KMS-11 (cell line): ENCODE results near the gene JMJD7.

Experiments used
- H2AFZ ChIP-seq: fragments of 200-600 bp; sonication (generic); 2 replicates; pipeline ENCODE4 v1.6.1; 2016; ENCODE audit warnings: antibody characterized with exemption, mixed run types, low read depth
- H3K27ac ChIP-seq: fragments of 200-600 bp; sonication (generic); 2 replicates; pipeline ENCODE4 v1.6.1; 2016; ENCODE audit warnings: mild to moderate bottlenecking, mixed run types
- H3K27me3 ChIP-seq: fragments of 200-600 bp; sonication (generic); 2 replicates; pipeline ENCODE4 v1.6.1; 2017; ENCODE audit warnings: mild to moderate bottlenecking, low read depth, mixed run types, moderate library complexity; ENCODE audit not compliant: insufficient read depth
- H3K36me3 ChIP-seq: fragments of 200-600 bp; sonication (generic); 2 replicates; pipeline ENCODE4 v1.6.1; 2017; ENCODE audit warnings: mild to moderate bottlenecking, mixed run types; ENCODE audit not compliant: insufficient read depth
- H3K4me1 ChIP-seq: fragments of 200-600 bp; sonication (generic); 2 replicates; pipeline ENCODE4 v1.6.1; 2016; ENCODE audit warnings: mild to moderate bottlenecking, low read depth, mixed run types; ENCODE audit not compliant: poor library complexity, severe bottlenecking
- H3K4me2 ChIP-seq: fragments of 200-600 bp; sonication (generic); 2 replicates; pipeline ENCODE4 v1.7.0; 2016; ENCODE audit warnings: mild to moderate bottlenecking, mixed run types
- H3K4me3 ChIP-seq: fragments of 200-600 bp; sonication (generic); IDR thresholded peaks from 2 replicates; pipeline ENCODE4 v1.6.1; 2017; ENCODE audit warnings: low read depth, low read length, mixed read lengths; ENCODE audit not compliant: insufficient read depth
- H3K79me2 ChIP-seq: fragments of 200-600 bp; sonication (generic); 2 replicates; pipeline ENCODE4 v1.6.1; 2016; ENCODE audit warnings: low read depth, mixed run types; ENCODE audit not compliant: insufficient read depth
- H3K9ac ChIP-seq: fragments of 200-600 bp; sonication (generic); 2 replicates; pipeline ENCODE4 v1.6.1; 2016; ENCODE audit warnings: mild to moderate bottlenecking, mixed run types
- H4K20me1 ChIP-seq: fragments of 200-600 bp; sonication (generic); 2 replicates; pipeline ENCODE4 v1.6.1; 2016; ENCODE audit warnings: mild to moderate bottlenecking, mixed run types; ENCODE audit not compliant: insufficient read depth
- TF ChIP-seq, protein P1 (sequence below): fragments of 200-600 bp; sonication (generic); conservative IDR thresholded peaks from 2 replicates; pipeline ENCODE4 v1.6.1; 2017; ENCODE audit warnings: low read depth, mild to moderate bottlenecking, antibody characterized with exemption, low read length, moderate library complexity, mixed read lengths

The JMJD7 gene

DNA sequence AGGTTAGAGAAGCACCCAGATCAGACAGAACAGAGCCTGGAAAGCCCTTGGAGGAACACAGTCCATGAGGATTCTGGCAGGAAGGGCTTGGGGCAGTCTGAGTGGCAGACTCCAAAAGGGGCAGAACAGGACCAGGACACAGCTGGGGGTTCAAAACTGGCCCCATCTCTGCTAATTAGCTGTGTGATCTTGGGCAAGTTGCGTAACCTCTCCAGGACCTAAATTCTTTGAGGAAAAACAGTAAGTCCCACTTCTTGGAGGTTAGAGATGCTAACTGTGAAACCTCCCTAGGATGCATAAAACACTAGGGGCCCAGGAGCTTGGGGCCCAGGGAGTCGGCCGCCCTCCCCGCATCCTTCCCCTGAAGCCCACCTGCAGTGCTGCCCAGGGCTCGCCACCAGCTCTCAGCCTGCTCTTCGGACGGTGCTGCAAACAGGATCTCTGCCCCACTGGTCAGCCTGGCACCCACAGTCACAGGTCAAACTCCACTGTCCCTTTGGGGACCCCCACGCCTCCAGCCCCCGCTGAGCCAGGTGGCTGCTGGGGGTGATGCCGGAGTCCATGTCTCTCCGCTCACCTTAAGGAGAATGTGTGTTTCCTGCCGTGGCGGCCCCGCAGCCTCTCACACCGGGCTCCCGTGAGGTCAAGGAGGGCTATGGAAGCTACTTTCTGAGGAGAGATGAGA is 22.7 kb downstream of the JMJD7 start:
- Histone ChIP-seq H4K20me1 (no peaks in the 10 kb centered on the region), H3K79me2 (no peaks in the 10 kb centered on the region), H3K9ac (no peak overlapping the region), H3K4me3 (no peak overlapping the region), H3K27me3 (no peaks in the 10 kb centered on the region), H3K36me3 (no peaks in the 10 kb centered on the region), H2AFZ (no peak overlapping the region), H3K27ac (no peak overlapping the region), H3K4me2 (no peak overlapping the region), H3K4me1 (no peaks in the 10 kb centered on the region)
- TF ChIP-seq, protein P1, sequence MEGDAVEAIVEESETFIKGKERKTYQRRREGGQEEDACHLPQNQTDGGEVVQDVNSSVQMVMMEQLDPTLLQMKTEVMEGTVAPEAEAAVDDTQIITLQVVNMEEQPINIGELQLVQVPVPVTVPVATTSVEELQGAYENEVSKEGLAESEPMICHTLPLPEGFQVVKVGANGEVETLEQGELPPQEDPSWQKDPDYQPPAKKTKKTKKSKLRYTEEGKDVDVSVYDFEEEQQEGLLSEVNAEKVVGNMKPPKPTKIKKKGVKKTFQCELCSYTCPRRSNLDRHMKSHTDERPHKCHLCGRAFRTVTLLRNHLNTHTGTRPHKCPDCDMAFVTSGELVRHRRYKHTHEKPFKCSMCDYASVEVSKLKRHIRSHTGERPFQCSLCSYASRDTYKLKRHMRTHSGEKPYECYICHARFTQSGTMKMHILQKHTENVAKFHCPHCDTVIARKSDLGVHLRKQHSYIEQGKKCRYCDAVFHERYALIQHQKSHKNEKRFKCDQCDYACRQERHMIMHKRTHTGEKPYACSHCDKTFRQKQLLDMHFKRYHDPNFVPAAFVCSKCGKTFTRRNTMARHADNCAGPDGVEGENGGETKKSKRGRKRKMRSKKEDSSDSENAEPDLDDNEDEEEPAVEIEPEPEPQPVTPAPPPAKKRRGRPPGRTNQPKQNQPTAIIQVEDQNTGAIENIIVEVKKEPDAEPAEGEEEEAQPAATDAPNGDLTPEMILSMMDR = no peak

DNA sequence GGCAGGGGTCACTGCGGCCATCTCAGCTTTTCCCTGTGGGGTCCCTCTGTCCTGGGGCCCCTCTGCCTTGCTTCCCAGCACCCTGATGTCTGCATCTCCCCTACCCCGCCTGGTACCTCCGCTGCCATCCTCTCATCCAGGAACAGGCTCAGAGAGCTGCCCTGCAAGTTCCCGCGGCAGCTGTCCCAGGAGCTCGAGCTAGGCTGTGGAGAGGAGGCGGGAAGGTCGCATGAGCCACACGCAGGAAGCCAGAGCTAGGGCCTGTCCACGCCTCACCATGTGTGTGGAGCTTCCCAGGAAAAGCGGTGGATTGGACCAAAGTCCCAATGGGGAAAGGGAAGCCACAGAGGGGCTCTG is 23.3 kb downstream of the JMJD7 start:
- H3K36me3 ChIP-seq = no peaks in the 10 kb centered on the region
- TF ChIP-seq, protein P1 = no peak
- H3K4me3 ChIP-seq = no peak overlapping the region
- H3K9ac ChIP-seq = no peak overlapping the region
- H3K27ac ChIP-seq = no peak overlapping the region
- no peak overlapping the region for H2AFZ ChIP-seq
- H4K20me1 ChIP-seq = no peaks in the 10 kb centered on the region
- no peaks in the 10 kb centered on the region for H3K27me3 ChIP-seq
- H3K4me1 ChIP-seq = no peaks in the 10 kb centered on the region
- no peak overlapping the region for H3K4me2 ChIP-seq
- no peaks in the 10 kb centered on the region for H3K79me2 ChIP-seq

DNA sequence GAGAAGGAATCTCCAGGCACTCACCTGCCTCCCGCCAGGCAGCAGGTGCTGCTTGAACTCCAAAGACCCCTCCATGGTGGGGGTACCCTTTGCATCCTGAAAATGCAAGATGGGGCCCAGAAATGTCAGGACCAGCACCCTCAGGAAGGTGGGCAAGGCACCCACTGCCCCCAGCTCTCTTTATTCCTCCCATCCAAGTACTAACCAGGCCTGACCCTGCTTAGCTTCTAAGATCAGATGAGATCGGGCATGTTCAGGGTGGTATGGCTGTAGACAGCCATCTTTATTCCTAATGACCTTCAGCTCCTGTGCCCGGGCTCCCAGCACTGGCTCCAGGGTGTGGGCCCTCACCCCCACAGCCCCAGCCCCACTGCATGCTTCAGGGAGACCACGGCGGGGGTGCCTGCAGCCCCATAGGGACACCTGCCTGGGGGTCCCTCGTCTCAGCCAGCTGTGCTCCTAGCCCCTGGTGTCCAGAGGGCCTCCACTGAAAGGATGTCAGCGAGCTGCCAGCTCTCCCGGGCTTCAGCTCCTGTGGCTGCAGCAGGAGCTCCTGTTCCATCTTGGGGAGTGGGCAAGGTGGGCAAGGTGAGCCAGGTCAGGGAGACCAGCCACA is 24.0 kb downstream of the JMJD7 start:
- no peak overlapping the region for H3K27ac ChIP-seq
- no peak overlapping the region for H3K4me3 ChIP-seq
- no peak overlapping the region for H3K4me2 ChIP-seq
- no peak overlapping the region for H2AFZ ChIP-seq
- no peaks in the 10 kb centered on the region for H3K36me3 ChIP-seq
- no peak overlapping the region for H3K9ac ChIP-seq
- no peaks in the 10 kb centered on the region for H3K4me1 ChIP-seq
- no peaks in the 10 kb centered on the region for H4K20me1 ChIP-seq
- TF ChIP-seq, protein P1 = no peak
- H3K79me2 ChIP-seq = no peaks in the 10 kb centered on the region
- no peaks in the 10 kb centered on the region for H3K27me3 ChIP-seq

DNA sequence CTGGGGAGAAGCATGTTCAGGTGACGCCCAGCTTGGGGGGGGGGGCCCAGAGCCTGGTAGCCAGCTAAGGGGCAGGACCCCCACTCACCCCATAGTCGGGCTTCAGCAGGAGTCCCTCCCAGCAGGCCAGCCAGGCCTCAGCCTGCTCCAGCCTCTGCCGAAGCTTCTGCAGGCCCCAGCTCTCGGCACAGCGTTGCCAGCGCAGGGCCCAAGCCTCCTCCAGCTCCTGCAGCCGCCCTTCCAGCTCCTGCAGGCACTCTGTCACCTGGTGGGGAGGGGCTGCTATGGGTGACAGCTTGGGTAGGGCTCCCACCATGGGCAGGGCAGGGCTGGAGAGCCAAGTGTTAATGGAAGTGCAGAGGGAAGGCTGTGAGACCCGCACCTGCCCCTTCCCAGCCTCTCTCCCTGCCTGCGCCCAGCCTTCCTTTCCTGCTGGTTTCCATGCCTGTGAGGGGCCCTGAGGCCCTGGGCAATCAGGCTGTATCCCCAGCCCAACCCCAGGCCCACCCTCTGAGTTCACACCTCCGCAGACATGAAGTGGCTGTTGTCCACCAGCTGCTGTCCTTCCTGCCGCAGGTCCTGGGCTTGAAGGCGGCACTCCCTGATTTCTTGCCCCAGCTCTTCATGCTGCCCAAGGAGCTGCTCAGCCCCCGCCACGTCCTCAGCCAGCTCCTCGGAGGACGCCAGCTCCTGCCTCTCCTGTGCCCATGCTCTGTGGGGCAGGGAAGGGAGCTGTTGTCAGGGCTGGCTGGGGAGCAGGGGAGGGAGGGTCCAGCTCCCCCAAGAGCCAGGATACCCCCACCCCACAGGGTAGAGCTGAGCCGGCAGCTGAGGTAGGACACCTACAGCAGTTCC is 25.1 kb downstream of the JMJD7 start:
- Histone ChIP-seq H3K4me1 (no peaks in the 10 kb centered on the region), H3K79me2 (no peaks in the 10 kb centered on the region), H2AFZ (no peak overlapping the region), H4K20me1 (no peaks in the 10 kb centered on the region), H3K4me3 (no peak overlapping the region), H3K4me2 (no peak overlapping the region), H3K27me3 (no peaks in the 10 kb centered on the region), H3K27ac (no peak overlapping the region), H3K9ac (no peak overlapping the region), H3K36me3 (no peaks in the 10 kb centered on the region)
- TF ChIP-seq, protein P1 = no peak
